Stimulated activated CD4-positive, alpha-beta T cell treated with anti-CD3 and anti-CD28 coated beads, Interleukin-1b, Interleukin-23, amount 100 ng/mL, for 4 hours (primary cell): Measurements from ENCODE around the gene ILK.

Experiments
- DNase-seq, 2 donors: peaks; one replicate each; pipeline ENCODE4 v3.0.0-alpha.2; 2020; ENCODE audit warnings: low read depth in 2 of 2

Gene ILK

GRCh38 chr11:6636480-6636879 is 32.9 kb downstream of the ILK start:
- no peak for DNase-seq

- DNase-seq, result no peak
Observed at GRCh38 chr11:6637871-6638270, 34.3 kb downstream of the ILK start.

- no peak for DNase-seq
Observed at GRCh38 chr11:6638429-6638828, 34.9 kb downstream of the ILK start.

- no peak for DNase-seq
Observed at GRCh38 chr11:6640036-6640984, 36.7 kb downstream of the ILK start.

GRCh38 chr11:6640985-6641701 is 37.6 kb downstream of the ILK start:
- no peak for DNase-seq

GRCh38 chr11:6642957-6643356 is 39.4 kb downstream of the ILK start:
- DNase-seq, result no peak

GRCh38 chr11:6646071-6646470 is 42.5 kb downstream of the ILK start:
- no peak for DNase-seq

GRCh38 chr11:6646576-6646917 is 43.0 kb downstream of the ILK start:
- no peak for DNase-seq

- no peak for DNase-seq
Observed at GRCh38 chr11:6646918-6647679, 43.5 kb downstream of the ILK start.

GRCh38 chr11:6647836-6648235 is 44.3 kb downstream of the ILK start:
- DNase-seq, result no peak

- DNase-seq, result no peak
Observed at GRCh38 chr11:6648501-6648900, 44.9 kb downstream of the ILK start.

GRCh38 chr11:6650104-6650503 is 46.5 kb downstream of the ILK start:
- DNase-seq, result no peak

GRCh38 chr11:6650980-6651379 is 47.4 kb downstream of the ILK start:
- no peak for DNase-seq

- no peak for DNase-seq
Observed at GRCh38 chr11:6652182-6652581, 48.6 kb downstream of the ILK start.

GRCh38 chr11:6653097-6653496 is 49.5 kb downstream of the ILK start:
- DNase-seq, result no peak

GRCh38 chr11:6653656-6654055 is 50.1 kb downstream of the ILK start:
- no peak for DNase-seq

GRCh38 chr11:6654281-6655019 is 50.9 kb downstream of the ILK start:
- no peak for DNase-seq

- peak in 1 of 2 donors; percentile 29 for DNase-seq
Observed at GRCh38 chr11:6655020-6655789, 51.6 kb downstream of the ILK start.

GRCh38 chr11:6655790-6656583 is 52.4 kb downstream of the ILK start, which contains the start of gene DCHS1:
DCHS1 (minus strand) TSS chr11:6655809; CDS start chr11:6641613, 14,196 bp downstream.
- no peak for DNase-seq

GRCh38 chr11:6656584-6656915 is 53.0 kb downstream of the ILK start:
- DNase-seq, result no peak
